Astrocyte (in vitro differentiated cells and primary cell): ENCODE measurements around the gene CEP97. TPM values are rescaled to one million over a fixed set of nuclear protein-coding genes. Genes with fewer than 3 reads are reported as not detected.
"Not testable (repeated sequence)": the region's sequence is repeated elsewhere in the genome, so short reads cannot be mapped to it uniquely, and the experiment has no call there.

Experiments used
- DNase-seq: peaks from one replicate; pipeline ENCODE4 v3.0.0-alpha.2; 2010; ENCODE audit warnings: low read depth
- FAIRE-seq: peaks from 2 replicates; lab custom pipeline; 2011; peaks lifted over from hg19 to GRCh38; lab: Jason Lieb, UNC
- H2AFZ ChIP-seq: 2 replicates; pipeline ENCODE4 v1.6.0; 2012; ENCODE audit warnings: low read depth, low read length, inconsistent platforms
- H3K27ac ChIP-seq: 2 replicates; pipeline ENCODE4 v1.5.1; 2011; ENCODE audit warnings: low read depth, low read length, inconsistent platforms
- H3K27me3 ChIP-seq: 2 replicates; pipeline ENCODE4 v1.6.0; 2011; ENCODE audit warnings: low read length, inconsistent platforms; ENCODE audit not compliant: insufficient read depth
- H3K36me3 ChIP-seq: 2 replicates; pipeline ENCODE4 v1.5.1; 2011; ENCODE audit warnings: low read length, inconsistent platforms; ENCODE audit not compliant: insufficient read depth
- H3K4me1 ChIP-seq: 2 replicates; pipeline ENCODE4 v1.5.1; 2011; ENCODE audit warnings: low read length, inconsistent platforms; ENCODE audit not compliant: insufficient read depth
- H3K4me2 ChIP-seq: 2 replicates; pipeline ENCODE4 v1.6.0; 2012; ENCODE audit warnings: low read length, inconsistent platforms
- H3K4me3 ChIP-seq: 2 replicates; pipeline ENCODE4 v1.5.1; 2011; ENCODE audit warnings: low read depth, mild to moderate bottlenecking, low read length, inconsistent platforms; ENCODE audit not compliant: insufficient read depth
- H3K79me2 ChIP-seq: 2 replicates; pipeline ENCODE4 v1.6.0; 2012; ENCODE audit warnings: mild to moderate bottlenecking, low read length, inconsistent platforms; ENCODE audit not compliant: insufficient read depth
- H3K9ac ChIP-seq: 2 replicates; pipeline ENCODE4 v1.6.0; 2012; ENCODE audit warnings: mild to moderate bottlenecking, low read length, inconsistent platforms
- H3K9me3 ChIP-seq: 2 replicates; pipeline ENCODE4 v1.5.1; 2012; ENCODE audit warnings: low read depth, mild to moderate bottlenecking, low read length, inconsistent platforms; ENCODE audit not compliant: insufficient read depth
- H4K20me1 ChIP-seq: 2 replicates; pipeline ENCODE4 v1.6.0; 2012; ENCODE audit warnings: low read length, inconsistent platforms; ENCODE audit not compliant: insufficient read depth
- H3K27ac Mint-ChIP-seq: one replicate; pipeline ENCODE4 v1.8.0; 2021; ENCODE audit warnings: mild to moderate bottlenecking, mixed read lengths; ENCODE audit not compliant: unreplicated experiment
- H3K27me3 Mint-ChIP-seq: one replicate; pipeline ENCODE4 v1.8.0; 2021; ENCODE audit warnings: low read depth, mixed read lengths; ENCODE audit not compliant: unreplicated experiment
- H3K36me3 Mint-ChIP-seq: one replicate; pipeline ENCODE4 v1.8.0; 2021; ENCODE audit warnings: low read depth, mixed read lengths; ENCODE audit not compliant: unreplicated experiment
- H3K4me1 Mint-ChIP-seq: one replicate; pipeline ENCODE4 v1.8.0; 2021; ENCODE audit warnings: low read depth, mixed read lengths; ENCODE audit not compliant: unreplicated experiment
- H3K4me3 Mint-ChIP-seq: one replicate; pipeline ENCODE4 v1.8.0; 2021; ENCODE audit warnings: mild to moderate bottlenecking, moderate library complexity, mixed read lengths; ENCODE audit not compliant: unreplicated experiment
- H3K9me3 Mint-ChIP-seq: one replicate; pipeline ENCODE4 v1.8.0; 2021; ENCODE audit warnings: mild to moderate bottlenecking, mixed read lengths; ENCODE audit not compliant: unreplicated experiment
- EZH2 ChIP-seq: IDR thresholded peaks from 2 replicates; pipeline ENCODE4 v1.6.1; 2012; ENCODE audit warnings: mild to moderate bottlenecking, low read length, inconsistent platforms; ENCODE audit not compliant: insufficient read depth
- total RNA-seq: library from RNA; stranded (reverse); gene quantifications from 2 replicates; pipeline ENCODE4 v1.2.1, GENCODE V29; 2021
- TF ChIP-seq, protein P1 (sequence below): IDR thresholded peaks from 2 replicates; pipeline ENCODE4 v1.5.1; 2011; ENCODE audit warnings: low read depth, mild to moderate bottlenecking, inconsistent platforms, low read length, moderate library complexity; ENCODE audit not compliant: insufficient read depth

Gene CEP97
- total RNA-seq, 1 donor from 2014 or later, result 11.5 TPM

DNA sequence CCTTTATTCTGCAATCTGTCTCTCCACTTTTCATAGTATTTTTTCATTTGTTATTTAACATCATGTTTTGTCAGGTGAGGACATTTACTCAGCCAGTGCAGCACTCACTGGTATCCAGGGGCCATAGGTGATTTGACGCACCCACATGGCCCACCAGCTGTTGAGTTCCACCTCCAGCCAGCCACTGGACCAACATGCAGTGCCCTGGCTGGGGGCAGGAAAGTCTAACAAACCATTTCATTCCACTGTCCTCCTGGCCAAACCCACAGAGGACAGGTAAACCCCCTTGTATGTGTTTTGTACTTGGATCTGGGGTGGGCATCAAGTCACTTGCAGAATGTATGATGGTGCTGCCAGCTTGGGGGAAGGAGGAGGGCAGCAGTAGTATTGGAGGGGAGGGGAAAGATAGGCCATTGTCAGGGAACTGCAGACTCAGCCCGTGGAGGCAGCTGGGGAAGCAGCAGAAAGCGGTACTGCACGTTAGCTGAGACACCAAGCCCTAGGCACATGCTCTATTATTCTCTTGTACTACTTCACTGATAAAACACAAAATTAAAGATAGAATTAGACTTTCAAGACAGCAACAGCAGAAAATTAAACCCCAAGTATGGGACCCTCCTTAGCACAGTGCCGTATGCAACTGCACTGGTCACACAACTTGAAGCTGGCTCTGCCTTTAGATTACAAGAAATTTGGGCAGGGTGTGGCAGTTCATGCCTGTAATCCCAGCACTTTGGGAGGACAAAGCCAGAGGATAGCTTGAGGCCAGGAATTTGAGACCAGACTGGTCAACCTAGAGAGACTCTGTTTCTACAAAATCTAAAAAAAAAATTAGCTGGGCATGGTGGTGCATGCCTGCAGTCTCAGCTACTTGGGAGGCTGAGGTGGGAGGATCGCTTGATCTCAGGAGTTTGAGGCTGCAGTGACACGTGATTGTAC lies 22.4 kb upstream of the CEP97 start:
- H3K4me3 ChIP-seq, result no peak overlapping the region
- H3K36me3 ChIP-seq, result no peaks in the 10 kb centered on the region
- no peak overlapping the region for H2AFZ ChIP-seq
- no peak overlapping the region for H3K27ac ChIP-seq
- H3K9ac ChIP-seq, result no peak overlapping the region
- no peaks in the 10 kb centered on the region for H3K27me3 ChIP-seq
- Mint-ChIP-seq H3K9me3 (no peaks in the 10 kb centered on the region), H3K36me3 (peaks cover 2% of the 10 kb centered on the region), H3K4me3 (no peak overlapping the region), H3K27me3 (no peaks in the 10 kb centered on the region), H3K4me1 (no peaks in the 10 kb centered on the region), H3K27ac (no peak overlapping the region)
- H3K9me3 ChIP-seq, result no peaks in the 10 kb centered on the region
- DNase-seq (no peak), FAIRE-seq (no peak)
- H4K20me1 ChIP-seq, result no peaks in the 10 kb centered on the region
- peaks cover 3% of the 10 kb centered on the region for H3K4me1 ChIP-seq
- no peak overlapping the region for H3K4me2 ChIP-seq
- H3K79me2 ChIP-seq, result no peaks in the 10 kb centered on the region
- TF ChIP-seq, protein P1, sequence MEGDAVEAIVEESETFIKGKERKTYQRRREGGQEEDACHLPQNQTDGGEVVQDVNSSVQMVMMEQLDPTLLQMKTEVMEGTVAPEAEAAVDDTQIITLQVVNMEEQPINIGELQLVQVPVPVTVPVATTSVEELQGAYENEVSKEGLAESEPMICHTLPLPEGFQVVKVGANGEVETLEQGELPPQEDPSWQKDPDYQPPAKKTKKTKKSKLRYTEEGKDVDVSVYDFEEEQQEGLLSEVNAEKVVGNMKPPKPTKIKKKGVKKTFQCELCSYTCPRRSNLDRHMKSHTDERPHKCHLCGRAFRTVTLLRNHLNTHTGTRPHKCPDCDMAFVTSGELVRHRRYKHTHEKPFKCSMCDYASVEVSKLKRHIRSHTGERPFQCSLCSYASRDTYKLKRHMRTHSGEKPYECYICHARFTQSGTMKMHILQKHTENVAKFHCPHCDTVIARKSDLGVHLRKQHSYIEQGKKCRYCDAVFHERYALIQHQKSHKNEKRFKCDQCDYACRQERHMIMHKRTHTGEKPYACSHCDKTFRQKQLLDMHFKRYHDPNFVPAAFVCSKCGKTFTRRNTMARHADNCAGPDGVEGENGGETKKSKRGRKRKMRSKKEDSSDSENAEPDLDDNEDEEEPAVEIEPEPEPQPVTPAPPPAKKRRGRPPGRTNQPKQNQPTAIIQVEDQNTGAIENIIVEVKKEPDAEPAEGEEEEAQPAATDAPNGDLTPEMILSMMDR, result no peak
- TF ChIP-seq EZH2, result no peak

DNA sequence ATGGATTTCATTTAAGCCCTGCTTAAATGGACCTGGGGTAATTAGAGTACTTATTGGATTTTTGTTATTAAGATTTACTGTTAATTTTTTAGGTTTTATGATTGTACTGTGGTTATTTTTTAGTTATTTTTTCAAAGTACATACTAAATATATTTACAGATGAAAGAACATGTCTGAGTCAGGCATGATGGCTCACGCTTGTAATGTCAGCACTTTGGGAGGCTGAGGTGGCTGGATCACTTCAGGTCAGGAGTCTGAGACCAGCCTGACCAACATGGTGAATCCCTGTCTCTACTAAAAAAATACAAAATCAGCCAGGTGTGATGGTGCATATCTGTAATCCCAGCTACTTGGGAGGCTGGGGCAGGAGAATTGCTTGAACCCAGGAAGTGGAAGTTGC lies 21.7 kb upstream of the CEP97 start:
- DNase-seq, result no peak
- no peak for TF ChIP-seq EZH2
- TF ChIP-seq, protein P1, result no peak
- no peaks in the 10 kb centered on the region for H3K9me3 Mint-ChIP-seq
- Histone ChIP-seq H3K9me3 (no peaks in the 10 kb centered on the region), H3K4me3 (no peak overlapping the region), H3K36me3 (no peaks in the 10 kb centered on the region), H3K4me2 (no peak overlapping the region), H3K27ac (no peak overlapping the region), H3K4me1 (peaks cover 3% of the 10 kb centered on the region), H3K79me2 (no peaks in the 10 kb centered on the region), H2AFZ (no peak overlapping the region), H3K27me3 (no peaks in the 10 kb centered on the region), H4K20me1 (no peaks in the 10 kb centered on the region), H3K9ac (no peak overlapping the region)
- FAIRE-seq, result no peak
- H3K36me3 Mint-ChIP-seq, result peaks cover 2% of the 10 kb centered on the region
- H3K27ac Mint-ChIP-seq, result no peak overlapping the region
- H3K27me3 Mint-ChIP-seq, result no peaks in the 10 kb centered on the region
- H3K4me1 Mint-ChIP-seq, result no peaks in the 10 kb centered on the region
- H3K4me3 Mint-ChIP-seq, result no peak overlapping the region

DNA sequence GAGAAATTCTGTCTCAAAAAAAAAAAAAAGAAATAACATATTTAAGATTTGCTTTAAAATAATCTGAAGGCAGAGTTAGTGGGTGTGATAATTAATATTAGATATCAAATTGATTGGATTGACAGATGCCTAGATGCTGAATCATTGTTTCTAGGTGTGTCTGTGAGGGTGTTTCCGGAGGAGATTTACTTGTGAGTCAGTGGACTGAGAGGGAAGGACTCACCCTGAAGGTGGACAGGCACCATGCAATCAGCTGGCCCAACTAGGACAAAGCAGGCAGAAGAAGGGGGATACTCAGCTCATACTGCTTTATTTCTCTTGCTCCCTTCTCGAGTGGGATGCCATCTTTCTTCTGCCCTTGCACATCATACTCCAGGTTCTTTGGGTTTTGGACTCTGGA lies 21.2 kb upstream of the CEP97 start:
- Histone ChIP-seq H3K9ac (no peak overlapping the region), H3K79me2 (no peaks in the 10 kb centered on the region), H3K27me3 (no peaks in the 10 kb centered on the region), H3K9me3 (no peaks in the 10 kb centered on the region), H3K36me3 (no peaks in the 10 kb centered on the region), H3K4me1 (peaks cover 3% of the 10 kb centered on the region), H3K4me2 (no peak overlapping the region), H3K4me3 (no peak overlapping the region), H2AFZ (peak overlapping the region; percentile 64), H4K20me1 (no peaks in the 10 kb centered on the region), H3K27ac (no peak overlapping the region)
- no peaks in the 10 kb centered on the region for H3K9me3 Mint-ChIP-seq
- TF ChIP-seq, protein P1, result no peak
- no peak for TF ChIP-seq EZH2
- H3K36me3 Mint-ChIP-seq, result peaks cover 2% of the 10 kb centered on the region
- no peak overlapping the region for H3K27ac Mint-ChIP-seq
- H3K4me3 Mint-ChIP-seq, result no peak overlapping the region
- DNase-seq, result peak; percentile 14
- H3K27me3 Mint-ChIP-seq, result no peaks in the 10 kb centered on the region
- no peak for FAIRE-seq
- no peaks in the 10 kb centered on the region for H3K4me1 Mint-ChIP-seq

DNA sequence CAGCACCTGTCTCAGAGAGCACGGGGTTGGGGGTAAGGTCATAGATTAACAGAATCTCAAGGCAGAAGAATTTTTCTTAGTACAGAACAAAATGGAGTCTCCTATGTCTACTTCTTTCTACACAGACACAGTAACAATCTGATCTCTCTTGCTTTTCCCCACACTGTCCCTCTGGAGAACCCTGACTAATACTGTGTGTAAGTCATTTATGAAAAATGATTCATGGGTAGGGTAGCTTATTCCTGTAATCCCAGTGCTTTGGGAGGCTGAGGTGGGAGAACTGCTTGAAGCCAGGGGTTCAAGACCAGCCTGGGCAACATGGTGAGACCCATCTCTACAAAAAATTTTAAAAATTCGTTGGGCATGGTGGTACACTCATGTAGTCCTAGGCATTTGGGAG lies 19.8 kb upstream of the CEP97 start:
- not testable (repeated sequence) for H3K4me3 ChIP-seq, H3K27me3 ChIP-seq, H3K79me2 ChIP-seq, H3K27me3 Mint-ChIP-seq, H3K4me3 Mint-ChIP-seq, H2AFZ ChIP-seq, H3K4me1 ChIP-seq, H3K27ac Mint-ChIP-seq, H3K27ac ChIP-seq, DNase-seq, H3K4me2 ChIP-seq, H3K9me3 ChIP-seq, H4K20me1 ChIP-seq, H3K4me1 Mint-ChIP-seq, FAIRE-seq, H3K36me3 ChIP-seq, H3K9ac ChIP-seq, H3K9me3 Mint-ChIP-seq, H3K36me3 Mint-ChIP-seq
